ENCODE data around the gene TBC1D3B. TPM values are rescaled to one million over a fixed set of nuclear protein-coding genes. Genes with fewer than 3 reads are reported as not detected.

The TBC1D3B gene
- total and polyA plus RNA-seq, 3 donors from 2014 or later, result 10.8 to 23.0 (median 21.0) TPM

GRCh38 chr17:36136439-36136838, 40.0 kb downstream of the TBC1D3B start:
- intact Hi-C loops (cut with DNase I; ENCODE audit: low total_unique reads), result no loop called here
- Histone ChIP-seq H3K9me3 (no peaks in the 10 kb centered on the region), H3K4me1 (no peaks in the 10 kb centered on the region), H3K36me3 (ENCODE audit: low read depth, missing control alignments) (no peaks in the 10 kb centered on the region), H3K27me3 (no peaks in the 10 kb centered on the region), H3K4me3 (no peak overlapping the region), H3K27ac (no peak overlapping the region)
- TF ChIP-seq, protein P1, sequence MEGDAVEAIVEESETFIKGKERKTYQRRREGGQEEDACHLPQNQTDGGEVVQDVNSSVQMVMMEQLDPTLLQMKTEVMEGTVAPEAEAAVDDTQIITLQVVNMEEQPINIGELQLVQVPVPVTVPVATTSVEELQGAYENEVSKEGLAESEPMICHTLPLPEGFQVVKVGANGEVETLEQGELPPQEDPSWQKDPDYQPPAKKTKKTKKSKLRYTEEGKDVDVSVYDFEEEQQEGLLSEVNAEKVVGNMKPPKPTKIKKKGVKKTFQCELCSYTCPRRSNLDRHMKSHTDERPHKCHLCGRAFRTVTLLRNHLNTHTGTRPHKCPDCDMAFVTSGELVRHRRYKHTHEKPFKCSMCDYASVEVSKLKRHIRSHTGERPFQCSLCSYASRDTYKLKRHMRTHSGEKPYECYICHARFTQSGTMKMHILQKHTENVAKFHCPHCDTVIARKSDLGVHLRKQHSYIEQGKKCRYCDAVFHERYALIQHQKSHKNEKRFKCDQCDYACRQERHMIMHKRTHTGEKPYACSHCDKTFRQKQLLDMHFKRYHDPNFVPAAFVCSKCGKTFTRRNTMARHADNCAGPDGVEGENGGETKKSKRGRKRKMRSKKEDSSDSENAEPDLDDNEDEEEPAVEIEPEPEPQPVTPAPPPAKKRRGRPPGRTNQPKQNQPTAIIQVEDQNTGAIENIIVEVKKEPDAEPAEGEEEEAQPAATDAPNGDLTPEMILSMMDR (IDR thresholded peaks at IDR 0.05), result no peak
- TF ChIP-seq POLR2A (IDR thresholded peaks at IDR 0.05), result no peak
- DNase-seq, result no peak
- 83 to 84% methylated on average over 1 of the region's 1 CpG for WGBS, 2 donors

DNA sequence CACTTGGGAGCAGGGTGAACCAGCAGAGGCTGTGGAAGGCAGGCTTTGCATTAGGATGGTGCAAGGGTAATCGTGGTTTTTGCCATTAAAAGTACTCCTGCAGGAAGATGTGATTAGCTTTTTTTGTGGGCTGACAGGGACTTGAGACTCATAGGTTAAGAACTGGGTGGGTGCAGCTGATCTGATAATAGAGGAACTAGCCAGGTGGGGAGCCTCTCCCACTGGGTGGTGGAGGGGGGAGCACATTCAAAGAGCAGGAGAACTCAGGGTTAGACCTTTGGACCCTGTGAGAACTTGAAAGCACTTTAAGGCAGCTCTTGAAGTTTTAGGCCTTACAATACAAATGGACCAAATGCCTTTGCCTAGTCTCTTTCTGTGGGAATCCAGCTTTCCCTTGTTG, 40.4 kb downstream of the TBC1D3B start:
- 93 to 100% methylated on average over 1 of the region's 1 CpG for WGBS, 2 donors
- no peaks in the 10 kb centered on the region for H3K4me1 ChIP-seq
- TF ChIP-seq, protein P1 (IDR thresholded peaks at IDR 0.05), result no peak
- no peak for TF ChIP-seq POLR2A (IDR thresholded peaks at IDR 0.05)
- H3K4me3 ChIP-seq, result no peak overlapping the region
- intact Hi-C loops (cut with DNase I; ENCODE audit: low total_unique reads), result no loop called here
- H3K27me3 ChIP-seq, result no peaks in the 10 kb centered on the region
- no peak overlapping the region for H3K27ac ChIP-seq
- no peaks in the 10 kb centered on the region for H3K36me3 ChIP-seq (ENCODE audit: low read depth, missing control alignments)
- DNase-seq, result no peak
- H3K9me3 ChIP-seq, result no peaks in the 10 kb centered on the region

- no peak for DNase-seq
- no peak overlapping the region for H3K4me3 ChIP-seq
- H3K36me3 ChIP-seq (ENCODE audit: low read depth, missing control alignments), result no peaks in the 10 kb centered on the region
- no peaks in the 10 kb centered on the region for H3K27me3 ChIP-seq
- peaks cover 5% of the 10 kb centered on the region for H3K4me1 ChIP-seq
- intact Hi-C loops (cut with DNase I; ENCODE audit: low total_unique reads), result no loop called here
- H3K27ac ChIP-seq, result no peak overlapping the region
- no peaks in the 10 kb centered on the region for H3K9me3 ChIP-seq
- no peak for TF ChIP-seq POLR2A (IDR thresholded peaks at IDR 0.05)
- WGBS, 2 donors, result 84 to 87% methylated on average over 4 of the region's 4 CpGs
These were observed 41.0 kb downstream of the TBC1D3B start for GRCh38 chr17:36135465-36135864.

GRCh38 chr17:36133602-36134236, 42.7 kb downstream of the TBC1D3B start:
- H3K4me3 ChIP-seq, result no peak overlapping the region
- 72 to 73% methylated on average over 4 of the region's 4 CpGs for WGBS, 2 donors
- H3K4me1 ChIP-seq, result peaks cover 11% of the 10 kb centered on the region
- H3K27ac ChIP-seq, result no peak overlapping the region
- intact Hi-C loops (cut with DNase I; ENCODE audit: low total_unique reads), result no loop called here
- no peaks in the 10 kb centered on the region for H3K27me3 ChIP-seq
- no peaks in the 10 kb centered on the region for H3K9me3 ChIP-seq
- no peaks in the 10 kb centered on the region for H3K36me3 ChIP-seq (ENCODE audit: low read depth, missing control alignments)
- DNase-seq, result no peak
- TF ChIP-seq, protein P1 (IDR thresholded peaks at IDR 0.05), result no peak
- TF ChIP-seq POLR2A (IDR thresholded peaks at IDR 0.05), result no peak

DNA sequence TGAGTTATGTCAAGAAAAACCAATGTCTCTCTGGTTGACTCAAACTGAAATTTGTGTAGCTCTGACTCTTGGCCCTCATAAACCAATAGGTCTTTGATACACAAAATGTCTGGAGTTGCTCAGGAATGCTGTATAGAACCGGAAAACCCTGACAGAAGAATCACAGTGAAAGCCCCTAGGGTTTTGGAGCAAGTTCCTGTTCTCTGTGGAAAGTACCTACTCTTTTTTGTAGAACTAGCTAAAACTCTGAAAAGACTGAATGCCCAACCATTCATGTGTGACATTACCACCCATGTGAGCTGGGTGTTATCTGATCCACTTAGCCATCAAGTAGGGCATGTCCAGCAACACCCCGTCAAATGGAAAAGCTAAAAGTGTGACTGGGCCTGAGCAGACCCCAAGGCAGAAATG, 44.0 kb downstream of the TBC1D3B start:
- no peak overlapping the region for H3K27ac ChIP-seq
- H3K4me1 ChIP-seq, result peaks cover 11% of the 10 kb centered on the region
- TF ChIP-seq, protein P1 (IDR thresholded peaks at IDR 0.05), result no peak
- no peak for TF ChIP-seq POLR2A (IDR thresholded peaks at IDR 0.05)
- no peaks in the 10 kb centered on the region for H3K9me3 ChIP-seq
- DNase-seq, result no peak
- no peak overlapping the region for H3K4me3 ChIP-seq
- intact Hi-C loops (cut with DNase I; ENCODE audit: low total_unique reads), result no loop called here
- H3K27me3 ChIP-seq, result no peaks in the 10 kb centered on the region
- WGBS, 2 donors, result 73 to 79% methylated on average over 2 of the region's 2 CpGs
- H3K36me3 ChIP-seq (ENCODE audit: low read depth, missing control alignments), result no peaks in the 10 kb centered on the region

Measured in testis (tissue), 3 donors.